ENCODE results near the gene GRID2IP. TPM values are rescaled to one million over a fixed set of nuclear protein-coding genes. Genes with fewer than 3 reads are reported as not detected.
A peak's percentile ranks its signal among the peaks of the same experiment; 100 is the strongest.

GRID2IP gene
- total and polyA plus RNA-seq, 2 of the 13 experiments (the other 11 are each of a cell fraction or from before 2014, with no cell fraction given), result 0.03 TPM; not detected in 1

GRCh38 chr7:6448943-6449543, 102.2 kb downstream of the GRID2IP start (continued):
- TF ChIP-seq PHF21A (CRISPR knock-in tag; IDR thresholded peaks at IDR 0.05), result no peak
- TF ChIP-seq RFX3 (CRISPR knock-in tag; IDR thresholded peaks at IDR 0.05), result no peak
- TF ChIP-seq ZNF431 (CRISPR knock-in tag; IDR thresholded peaks at IDR 0.05; ENCODE audit: borderline replicate concordance, low read depth), result peak; percentile 45; the same call in 1 of the 2 replicates

GRCh38 chr7:6447581-6448199, 103.6 kb downstream of the GRID2IP start, which contains the start of gene DAGLB:
DAGLB (minus strand) TSS chr7:6447954; CDS start chr7:6447842, 112 bp downstream.
- Histone ChIP-seq H3K79me2 (ENCODE audit: insufficient read depth, low read length) (peaks cover 14% of the 10 kb centered on the region), H3K4me3 (replicated peaks in 1 of 3; ENCODE audit: insufficient read depth in 1 of 3, low read depth in 2 of 3, low read length in 3 of 3) (peak within 1 kb of the TSS; percentile 73 to 98 (median 88)), H3K9ac (ENCODE audit: insufficient read depth, low read depth, low read length) (peak within 1 kb of the TSS; percentile 91), H2AFZ (ENCODE audit: low read length) (no peak within 1 kb of the TSS), H4K20me1 (ENCODE audit: insufficient read depth, low read length) (peaks cover 7% of the 10 kb centered on the region; the same call in 1 of the 2 replicates), H3K4me2 (ENCODE audit: low read depth, low read length) (peak within 1 kb of the TSS; percentile 90), H3K4me1 (ENCODE audit: insufficient read depth, low read length) (peaks cover 27% of the 10 kb centered on the region), H3K27me3 (ENCODE audit: control insufficient read depth in 1 of 2, insufficient read depth in 2 of 2, low read length in 2 of 2) (no peaks in the 10 kb centered on the region; a peak in 1 of 5 replicates), H3K36me3 (replicated peaks in 1 of 2; ENCODE audit: control insufficient read depth in 1 of 2, insufficient read depth in 2 of 2, low read length in 2 of 2) (peaks cover 5 to 22% of the 10 kb centered on the region in 2 experiments), H3K27ac (ENCODE audit: extremely low read length, insufficient read depth, low read length) (peak within 1 kb of the TSS; percentile 93), H3K9me3 (ENCODE audit: low read length) (no peaks in the 10 kb centered on the region)
- peak; percentile 75 for ATAC-seq
- CTCF ChIA-PET (ENCODE audit: low intra/inter-chr PET ratio, low total read pairs), result no interaction called here
- no peak for FAIRE-seq
- intact Hi-C loops (cut with micrococcal nuclease; ENCODE audit: unreplicated experiment), result loop anchor here (2.0 kb wide), 1 partner anchor 63 kb away; no protein-coding TSS in a partner anchor
- in situ Hi-C loops (cut with HindIII; ENCODE audit: extremely low pct_ligation_motif_present, low pct_unique_long_range_greater_than_20kb), result no loop called here
- no TSS peak for BruUV-seq (replicated peaks)
- 0% methylated on average over 11 of the region's 61 CpGs for WGBS (ENCODE audit: low lambda C conversion rate)
- DNase-seq (ENCODE audit: low spot score), result peak; percentile 85
- POLR2A ChIA-PET, result interaction anchor here (0.6 to 2.0 kb wide), 17 partner anchors 9 to 947 kb away, joined by 3 to 12 read pairs (median 4); partner anchors contain the start of gene ZDHHC4
- TF ChIP-seq NFE2L1 (CRISPR knock-in tag; IDR thresholded peaks at IDR 0.05; ENCODE audit: borderline replicate concordance) (peak; percentile 74; the same call in 1 of the 2 replicates), CENPT (CRISPR knock-in tag; IDR thresholded peaks at IDR 0.05; ENCODE audit: low read depth) (0 out of 2 replicates have a peak, but pooled peaks have one; percentile 54), CBX1 (IDR thresholded peaks at IDR 0.05; ENCODE audit: low read depth) (peak; percentile 19), ETV5 (CRISPR knock-in tag; IDR thresholded peaks at IDR 0.05; ENCODE audit: borderline replicate concordance) (no peak), MED8 (CRISPR knock-in tag; IDR thresholded peaks at IDR 0.05; ENCODE audit: insufficient replicate concordance) (peak; percentile 15), ZNF891 (CRISPR knock-in tag; IDR thresholded peaks at IDR 0.05) (peak; percentile 44; the same call in 1 of the 2 replicates), HOXA5 (CRISPR knock-in tag; IDR thresholded peaks at IDR 0.05) (no peak; the same call in 1 of the 2 replicates), ZNF224 (CRISPR knock-in tag; IDR thresholded peaks at IDR 0.05) (0 out of 2 replicates have a peak, but pooled peaks have one; percentile 52), ZNF367 (CRISPR knock-in tag; IDR thresholded peaks at IDR 0.05; ENCODE audit: borderline replicate concordance) (peak; percentile 93; the same call in 1 of the 2 replicates), ZNF784 (CRISPR knock-in tag; IDR thresholded peaks at IDR 0.05; ENCODE audit: borderline replicate concordance) (no peak), ZBTB8A (CRISPR knock-in tag; IDR thresholded peaks at IDR 0.05; ENCODE audit: borderline replicate concordance, low read depth) (no peak), ZNF768 (CRISPR knock-in tag; IDR thresholded peaks at IDR 0.05) (peak; percentile 31; the same call in 1 of the 2 replicates), FOXC1 (CRISPR knock-in tag; IDR thresholded peaks at IDR 0.05; ENCODE audit: borderline replicate concordance) (peak; percentile 77; the same call in 1 of the 2 replicates), TCF7 (IDR thresholded peaks at IDR 0.05; ENCODE audit: low read depth) (no peak), ATF6 (CRISPR knock-in tag; conservative IDR thresholded peaks at IDR 0.05) (no peak), YEATS4 (CRISPR knock-in tag; IDR thresholded peaks at IDR 0.05; ENCODE audit: borderline replicate concordance) (peak; percentile 73), ZNF138 (CRISPR knock-in tag; IDR thresholded peaks at IDR 0.05; ENCODE audit: low read depth) (no peak)
